Measurements from ENCODE around the gene SBF1. TPM values are rescaled to one million over a fixed set of nuclear protein-coding genes. Genes with fewer than 3 reads are reported as not detected.

Gene SBF1
- total RNA-seq, 4 donors from 2014 or later: 19.9 to 66.1 (median 26.7) TPM

- TF ChIP-seq CTCF (IDR thresholded peaks at IDR 0.05; ENCODE audit: low read depth): no peak
Measured at GRCh38 chr22:50403701-50404101, 71.1 kb downstream of the SBF1 start.

- TF ChIP-seq CTCF (IDR thresholded peaks at IDR 0.05; ENCODE audit: low read depth): no peak
Measured at GRCh38 chr22:50401907-50402306, 72.9 kb downstream of the SBF1 start.

- TF ChIP-seq CTCF (IDR thresholded peaks at IDR 0.05; ENCODE audit: low read depth): no peak
Measured at GRCh38 chr22:50400931-50401330, 73.9 kb downstream of the SBF1 start.

- TF ChIP-seq CTCF (IDR thresholded peaks at IDR 0.05; ENCODE audit: low read depth): no peak
Measured at GRCh38 chr22:50400406-50400805, 74.4 kb downstream of the SBF1 start.

DNA sequence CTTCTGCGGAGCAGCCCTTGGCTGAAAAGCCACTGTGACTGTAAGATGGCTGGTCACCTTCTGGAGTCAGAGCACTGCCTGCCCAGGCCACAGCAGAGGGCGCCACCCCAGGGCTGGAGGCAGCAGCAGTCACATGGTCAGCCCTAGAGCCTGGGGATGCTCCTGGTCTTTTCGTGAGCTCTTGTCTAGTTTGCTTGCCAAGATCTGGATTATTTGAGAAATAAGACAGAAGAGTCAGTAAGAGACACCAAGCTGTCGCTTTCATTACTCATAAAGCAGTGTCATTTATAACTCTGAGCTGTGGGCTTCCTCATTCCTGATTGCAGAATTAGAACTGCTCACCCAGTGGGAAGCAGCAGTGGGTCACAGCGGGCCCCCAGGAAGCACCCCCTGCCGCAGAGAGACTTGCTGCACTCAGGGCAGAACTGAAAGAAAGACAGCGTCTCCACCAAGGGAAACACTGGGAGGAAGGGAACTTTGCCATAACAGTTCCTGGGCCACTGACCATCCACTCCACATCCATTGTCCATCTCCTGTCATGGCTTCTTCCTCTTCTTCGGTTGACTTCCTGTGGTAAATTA is 75.0 kb downstream of the SBF1 start:
- TF ChIP-seq CTCF (IDR thresholded peaks at IDR 0.05; ENCODE audit: low read depth): no peak

DNA sequence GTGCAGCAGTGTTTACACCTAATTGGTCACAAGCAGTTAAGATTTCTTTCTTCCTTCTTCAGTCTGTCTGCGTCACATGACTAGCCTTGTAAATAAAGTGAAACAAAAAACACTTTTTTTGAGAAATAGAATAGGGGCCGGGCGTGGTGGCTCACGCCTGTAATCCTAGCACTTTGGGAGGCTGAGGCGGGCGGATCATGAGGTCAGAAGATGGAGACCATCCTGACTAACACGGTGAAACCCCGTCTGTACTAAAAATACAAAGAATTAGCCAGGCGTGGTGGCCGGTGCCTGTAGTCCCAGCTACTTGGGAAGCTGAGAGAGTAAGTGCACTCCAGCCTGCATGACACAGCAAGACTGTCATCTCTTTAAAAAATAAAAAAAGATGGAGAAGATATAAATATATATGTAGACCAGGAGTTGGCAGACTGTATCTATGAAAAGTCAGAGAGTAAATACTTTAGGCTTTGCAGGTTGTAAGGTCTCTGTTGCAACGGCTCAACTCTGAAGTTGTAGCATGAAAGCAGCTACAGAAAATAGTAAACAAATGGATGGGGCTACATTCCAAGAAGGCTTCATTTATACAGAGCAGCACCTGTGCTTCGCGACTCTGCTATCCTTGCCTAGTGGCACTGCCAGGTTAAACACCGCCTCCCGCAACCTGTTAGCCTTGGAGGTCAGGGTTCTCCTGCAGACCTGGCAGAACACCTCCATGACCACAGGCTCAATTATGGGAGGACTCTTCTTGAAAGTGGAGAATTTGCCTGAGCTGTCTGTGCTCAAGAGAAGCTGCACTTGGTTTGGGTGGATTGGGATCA is 75.8 kb downstream of the SBF1 start:
- no peak for TF ChIP-seq CTCF (IDR thresholded peaks at IDR 0.05; ENCODE audit: low read depth)

DNA sequence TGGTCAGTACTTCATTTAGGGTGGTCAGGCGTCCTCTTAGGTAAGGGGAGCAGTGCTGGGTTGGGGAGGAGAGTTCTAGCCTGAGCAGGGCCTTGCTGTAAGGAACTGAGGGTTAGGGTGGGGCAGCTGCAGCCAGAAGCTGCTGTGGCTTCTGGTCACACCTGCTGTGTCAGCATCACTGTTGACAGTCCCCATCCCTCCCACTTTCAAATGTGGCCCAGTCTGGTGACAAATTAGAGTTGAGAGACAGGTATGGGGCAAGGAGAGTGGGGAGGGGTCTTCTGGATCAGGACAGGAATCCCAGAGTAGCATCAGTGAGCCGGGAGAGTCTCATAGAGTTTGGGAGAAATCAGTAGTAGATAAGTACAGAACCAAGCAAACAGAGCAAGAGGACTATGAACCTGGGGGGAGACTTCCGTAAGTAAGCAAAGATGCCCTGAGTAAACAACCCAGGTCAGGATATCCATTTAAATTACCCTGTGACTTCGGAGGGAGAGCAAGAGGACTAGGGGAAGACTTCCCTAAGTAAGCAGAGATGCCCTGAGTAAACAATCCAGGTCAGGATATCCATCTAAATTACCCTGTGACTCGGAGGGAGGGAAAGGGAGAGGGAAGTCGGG is 78.0 kb downstream of the SBF1 start:
- no peak for TF ChIP-seq CTCF (IDR thresholded peaks at IDR 0.05; ENCODE audit: low read depth)

Data from subcutaneous adipose tissue (tissue), 4 donors.